ENCODE measurements around the gene TMPRSS9. TPM values are rescaled to one million over a fixed set of nuclear protein-coding genes. Genes with fewer than 3 reads are reported as not detected.

TMPRSS9 gene
- total RNA-seq, 1 experiment from 2014 or later, result 0.57 TPM

DNA sequence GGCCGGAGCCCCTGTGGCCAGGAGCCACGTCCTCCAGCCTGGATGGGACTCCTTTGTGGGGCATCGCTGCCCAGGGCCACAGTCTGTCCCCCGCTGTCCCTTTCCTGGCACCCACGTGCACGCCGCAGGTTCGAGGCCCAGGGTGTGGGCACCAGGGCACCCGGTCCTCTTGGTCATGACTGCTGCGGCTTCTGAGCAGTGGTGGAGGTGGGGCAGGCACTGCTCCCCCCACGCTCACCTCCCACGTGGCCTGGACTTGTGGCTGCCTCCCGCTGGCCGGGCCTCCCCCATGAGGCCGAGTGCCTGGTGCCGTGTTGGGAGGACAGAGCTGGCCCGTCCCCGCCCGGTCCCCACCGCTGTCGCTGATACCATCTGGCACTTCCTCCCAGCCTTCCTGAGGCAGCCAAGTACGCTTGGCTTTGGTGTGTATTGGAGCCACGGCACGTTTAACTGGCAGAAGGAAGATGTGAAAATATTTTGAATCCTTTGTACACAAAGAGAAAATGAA is 18.8 kb upstream of the TMPRSS9 start:
- no peak for TF ChIP-seq OVOL2 (CRISPR knock-in tag; IDR thresholded peaks at IDR 0.05; ENCODE audit: borderline replicate concordance)
- ChIA-PET CTCF (no interaction called here), POLR2A (no interaction called here)
- Mint-ChIP-seq H3K4me3 (no peak overlapping the region), H3K9me3 (peaks cover 2% of the 10 kb centered on the region), H3K36me3 (peaks cover 3% of the 10 kb centered on the region; the same call in 1 of the 2 replicates), H3K4me1 (no peaks in the 10 kb centered on the region), H3K27me3 (ENCODE audit: low read depth) (no peaks in the 10 kb centered on the region), H3K27ac (peak overlapping the region; percentile 19; the same call in 1 of the 2 replicates)
- DNase-seq (ENCODE audit: low spot score) (no peak), ATAC-seq (no peak)

DNA sequence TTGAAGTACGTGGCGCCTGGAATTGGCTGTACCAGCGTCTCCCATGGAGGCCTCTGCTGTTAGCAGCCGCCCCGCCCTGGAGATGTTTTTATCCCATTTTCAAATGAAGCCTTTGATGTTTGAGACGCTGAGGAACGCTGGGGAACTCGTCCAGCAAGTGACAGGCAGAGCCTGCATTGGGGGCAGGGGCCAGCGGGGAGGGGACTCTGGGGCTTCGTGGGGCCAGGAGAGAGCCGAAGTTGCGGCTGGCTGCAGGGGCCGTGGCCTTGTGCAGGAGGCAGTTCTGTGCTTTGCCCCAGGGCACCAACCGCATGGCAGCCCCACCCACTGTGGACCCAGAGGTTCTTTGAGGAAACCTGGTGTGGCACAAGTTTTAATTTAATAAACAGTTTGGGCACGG is 18.1 kb upstream of the TMPRSS9 start:
- no peak for DNase-seq (ENCODE audit: low spot score)
- Mint-ChIP-seq H3K27me3 (ENCODE audit: low read depth) (no peaks in the 10 kb centered on the region), H3K4me1 (no peaks in the 10 kb centered on the region), H3K27ac (no peak overlapping the region), H3K4me3 (no peak overlapping the region), H3K36me3 (no peaks in the 10 kb centered on the region), H3K9me3 (no peaks in the 10 kb centered on the region)
- POLR2A ChIA-PET, result no interaction called here
- CTCF ChIA-PET, result no interaction called here
- no peak for ATAC-seq
- TF ChIP-seq, protein P1, sequence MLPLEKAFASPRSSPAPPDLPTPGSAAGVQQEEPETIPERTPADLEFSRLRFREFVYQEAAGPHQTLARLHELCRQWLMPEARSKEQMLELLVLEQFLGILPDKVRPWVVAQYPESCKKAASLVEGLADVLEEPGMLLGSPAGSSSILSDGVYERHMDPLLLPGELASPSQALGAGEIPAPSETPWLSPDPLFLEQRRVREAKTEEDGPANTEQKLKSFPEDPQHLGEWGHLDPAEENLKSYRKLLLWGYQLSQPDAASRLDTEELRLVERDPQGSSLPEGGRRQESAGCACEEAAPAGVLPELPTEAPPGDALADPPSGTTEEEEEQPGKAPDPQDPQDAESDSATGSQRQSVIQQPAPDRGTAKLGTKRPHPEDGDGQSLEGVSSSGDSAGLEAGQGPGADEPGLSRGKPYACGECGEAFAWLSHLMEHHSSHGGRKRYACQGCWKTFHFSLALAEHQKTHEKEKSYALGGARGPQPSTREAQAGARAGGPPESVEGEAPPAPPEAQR (CRISPR knock-in tag; IDR thresholded peaks at IDR 0.05), result no peak
- TF ChIP-seq, protein P2, sequence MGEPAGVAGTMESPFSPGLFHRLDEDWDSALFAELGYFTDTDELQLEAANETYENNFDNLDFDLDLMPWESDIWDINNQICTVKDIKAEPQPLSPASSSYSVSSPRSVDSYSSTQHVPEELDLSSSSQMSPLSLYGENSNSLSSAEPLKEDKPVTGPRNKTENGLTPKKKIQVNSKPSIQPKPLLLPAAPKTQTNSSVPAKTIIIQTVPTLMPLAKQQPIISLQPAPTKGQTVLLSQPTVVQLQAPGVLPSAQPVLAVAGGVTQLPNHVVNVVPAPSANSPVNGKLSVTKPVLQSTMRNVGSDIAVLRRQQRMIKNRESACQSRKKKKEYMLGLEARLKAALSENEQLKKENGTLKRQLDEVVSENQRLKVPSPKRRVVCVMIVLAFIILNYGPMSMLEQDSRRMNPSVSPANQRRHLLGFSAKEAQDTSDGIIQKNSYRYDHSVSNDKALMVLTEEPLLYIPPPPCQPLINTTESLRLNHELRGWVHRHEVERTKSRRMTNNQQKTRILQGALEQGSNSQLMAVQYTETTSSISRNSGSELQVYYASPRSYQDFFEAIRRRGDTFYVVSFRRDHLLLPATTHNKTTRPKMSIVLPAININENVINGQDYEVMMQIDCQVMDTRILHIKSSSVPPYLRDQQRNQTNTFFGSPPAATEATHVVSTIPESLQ (CRISPR knock-in tag; IDR thresholded peaks at IDR 0.05), result no peak
- TF ChIP-seq FOXJ3 (CRISPR knock-in tag; IDR thresholded peaks at IDR 0.05; ENCODE audit: borderline replicate concordance) (no peak), ELF4 (CRISPR knock-in tag; IDR thresholded peaks at IDR 0.05; ENCODE audit: low read depth) (no peak), ZNF396 (CRISPR knock-in tag; IDR thresholded peaks at IDR 0.05; ENCODE audit: borderline replicate concordance) (no peak), ZNF671 (CRISPR knock-in tag; IDR thresholded peaks at IDR 0.05) (no peak), GTF2I (CRISPR knock-in tag; conservative IDR thresholded peaks at IDR 0.05) (no peak), CBFB (CRISPR knock-in tag; IDR thresholded peaks at IDR 0.05; ENCODE audit: low read depth) (no peak), MYBL2 (CRISPR knock-in tag; IDR thresholded peaks at IDR 0.05) (no peak), KAT7 (CRISPR knock-in tag; IDR thresholded peaks at IDR 0.05; ENCODE audit: borderline replicate concordance) (no peak), ZNF317 (CRISPR knock-in tag; IDR thresholded peaks at IDR 0.05; ENCODE audit: borderline replicate concordance, low read depth) (no peak)
- TF ChIP-seq, protein P3, sequence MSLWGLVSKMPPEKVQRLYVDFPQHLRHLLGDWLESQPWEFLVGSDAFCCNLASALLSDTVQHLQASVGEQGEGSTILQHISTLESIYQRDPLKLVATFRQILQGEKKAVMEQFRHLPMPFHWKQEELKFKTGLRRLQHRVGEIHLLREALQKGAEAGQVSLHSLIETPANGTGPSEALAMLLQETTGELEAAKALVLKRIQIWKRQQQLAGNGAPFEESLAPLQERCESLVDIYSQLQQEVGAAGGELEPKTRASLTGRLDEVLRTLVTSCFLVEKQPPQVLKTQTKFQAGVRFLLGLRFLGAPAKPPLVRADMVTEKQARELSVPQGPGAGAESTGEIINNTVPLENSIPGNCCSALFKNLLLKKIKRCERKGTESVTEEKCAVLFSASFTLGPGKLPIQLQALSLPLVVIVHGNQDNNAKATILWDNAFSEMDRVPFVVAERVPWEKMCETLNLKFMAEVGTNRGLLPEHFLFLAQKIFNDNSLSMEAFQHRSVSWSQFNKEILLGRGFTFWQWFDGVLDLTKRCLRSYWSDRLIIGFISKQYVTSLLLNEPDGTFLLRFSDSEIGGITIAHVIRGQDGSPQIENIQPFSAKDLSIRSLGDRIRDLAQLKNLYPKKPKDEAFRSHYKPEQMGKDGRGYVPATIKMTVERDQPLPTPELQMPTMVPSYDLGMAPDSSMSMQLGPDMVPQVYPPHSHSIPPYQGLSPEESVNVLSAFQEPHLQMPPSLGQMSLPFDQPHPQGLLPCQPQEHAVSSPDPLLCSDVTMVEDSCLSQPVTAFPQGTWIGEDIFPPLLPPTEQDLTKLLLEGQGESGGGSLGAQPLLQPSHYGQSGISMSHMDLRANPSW (CRISPR knock-in tag; conservative IDR thresholded peaks at IDR 0.05; ENCODE audit: low read depth), result no peak
- TF ChIP-seq, protein P4, sequence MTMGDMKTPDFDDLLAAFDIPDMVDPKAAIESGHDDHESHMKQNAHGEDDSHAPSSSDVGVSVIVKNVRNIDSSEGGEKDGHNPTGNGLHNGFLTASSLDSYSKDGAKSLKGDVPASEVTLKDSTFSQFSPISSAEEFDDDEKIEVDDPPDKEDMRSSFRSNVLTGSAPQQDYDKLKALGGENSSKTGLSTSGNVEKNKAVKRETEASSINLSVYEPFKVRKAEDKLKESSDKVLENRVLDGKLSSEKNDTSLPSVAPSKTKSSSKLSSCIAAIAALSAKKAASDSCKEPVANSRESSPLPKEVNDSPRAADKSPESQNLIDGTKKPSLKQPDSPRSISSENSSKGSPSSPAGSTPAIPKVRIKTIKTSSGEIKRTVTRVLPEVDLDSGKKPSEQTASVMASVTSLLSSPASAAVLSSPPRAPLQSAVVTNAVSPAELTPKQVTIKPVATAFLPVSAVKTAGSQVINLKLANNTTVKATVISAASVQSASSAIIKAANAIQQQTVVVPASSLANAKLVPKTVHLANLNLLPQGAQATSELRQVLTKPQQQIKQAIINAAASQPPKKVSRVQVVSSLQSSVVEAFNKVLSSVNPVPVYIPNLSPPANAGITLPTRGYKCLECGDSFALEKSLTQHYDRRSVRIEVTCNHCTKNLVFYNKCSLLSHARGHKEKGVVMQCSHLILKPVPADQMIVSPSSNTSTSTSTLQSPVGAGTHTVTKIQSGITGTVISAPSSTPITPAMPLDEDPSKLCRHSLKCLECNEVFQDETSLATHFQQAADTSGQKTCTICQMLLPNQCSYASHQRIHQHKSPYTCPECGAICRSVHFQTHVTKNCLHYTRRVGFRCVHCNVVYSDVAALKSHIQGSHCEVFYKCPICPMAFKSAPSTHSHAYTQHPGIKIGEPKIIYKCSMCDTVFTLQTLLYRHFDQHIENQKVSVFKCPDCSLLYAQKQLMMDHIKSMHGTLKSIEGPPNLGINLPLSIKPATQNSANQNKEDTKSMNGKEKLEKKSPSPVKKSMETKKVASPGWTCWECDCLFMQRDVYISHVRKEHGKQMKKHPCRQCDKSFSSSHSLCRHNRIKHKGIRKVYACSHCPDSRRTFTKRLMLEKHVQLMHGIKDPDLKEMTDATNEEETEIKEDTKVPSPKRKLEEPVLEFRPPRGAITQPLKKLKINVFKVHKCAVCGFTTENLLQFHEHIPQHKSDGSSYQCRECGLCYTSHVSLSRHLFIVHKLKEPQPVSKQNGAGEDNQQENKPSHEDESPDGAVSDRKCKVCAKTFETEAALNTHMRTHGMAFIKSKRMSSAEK (CRISPR knock-in tag; IDR thresholded peaks at IDR 0.05; ENCODE audit: borderline replicate concordance), result no peak

Data from WTC11 (cell line).